Adrenal gland (tissue), 12 donors: ENCODE measurements around the gene VPS37D. TPM values are rescaled to one million over a fixed set of nuclear protein-coding genes. Genes with fewer than 3 reads are reported as not detected.

ENCODE experiments used
- DNase-seq, 7 donors: peaks; one replicate each; pipeline ENCODE4 v3.0.0-alpha.2; 2019 to 2020
- H3K27ac ChIP-seq, 5 donors: fragments of 200-600 bp; sonication (generic) in 4 of 5; 1 replicate in 3 of 5; 2 replicates in 2 of 5; pipeline versions ENCODE4 v1.5.1 to v1.8.0; 2016 to 2020; ENCODE audit warnings: mild to moderate bottlenecking in 1 of 5
- H3K27me3 ChIP-seq: fragments of 200-600 bp; 2 replicates; pipeline ENCODE4 v1.8.0; 2021
- H3K36me3 ChIP-seq, 2 donors: fragments of 200-600 bp; replicated peaks in 1 of 2; 1 replicate in 1 of 2; 2 replicates in 1 of 2; pipeline versions ENCODE4 v1.5.1 to v1.8.0; 2018 to 2022
- H3K4me1 ChIP-seq, 2 donors: fragments of 200-600 bp; replicated peaks in 1 of 2; 1 replicate in 1 of 2; 2 replicates in 1 of 2; pipeline versions ENCODE4 v1.5.1 to v1.8.0; 2018 to 2021
- H3K4me3 ChIP-seq, 4 donors: fragments of 200-600 bp; sonication (generic) in 3 of 4; one replicate each; pipeline ENCODE4 v1.5.1; 2016 to 2018
- H3K9me3 ChIP-seq, 3 donors: fragments of 200-600 bp; sonication (generic) in 1 of 3; replicated peaks in 1 of 3; 1 replicate in 2 of 3; 2 replicates in 1 of 3; pipeline versions ENCODE4 v1.5.1 to v1.8.0; 2016 to 2021
- CTCF ChIP-seq, 6 experiments: fragments of 450-650 bp in 4 of 6; fragments of 200-600 bp in 2 of 6; sonication (generic) in 1 of 6; IDR thresholded peaks; 1 replicate in 5 of 6; 2 replicates in 1 of 6; pipeline versions ENCODE4 v1.5.1 to v1.8.0; 2016 to 2021; ENCODE audit warnings: antibody characterized with exemption in 6 of 6, mild to moderate bottlenecking in 2 of 6, moderate library complexity in 1 of 6
- POLR2A ChIP-seq, 2 donors: fragments of 450-650 bp; IDR thresholded peaks; one replicate each; pipeline ENCODE4 v1.6.1; 2017; ENCODE audit warnings: antibody characterized with exemption in 2 of 2, mild to moderate bottlenecking in 2 of 2, moderate library complexity in 1 of 2
- WGBS, 4 donors: extraction: QIAGEN DNeasy Blood & Tissue Kit in 2 of 4; methylation state at CpG; one replicate each; pipeline versions ENCODE4 v1.1.5 to v1.1.7; 2013 to 2017; 5-methylcytosine and 5-hydroxymethylcytosine counted together
- intact Hi-C, 2 donors: fragments of 100-400 bp; cut with DNase I; formaldehyde crosslinking; loops; one replicate each; pipeline versions ENCODE4 v1.14.1 to v1.15.0; 2022 to 2023
- polyA plus RNA-seq, 3 donors: library from polyadenylated mRNA; stranded (reverse); fragments of 200-250 nt in 2 of 3; fragments of 350-450 nt in 1 of 3; fragmentation: Illumina TruSeq in 1 of 3; extraction: RNeasy Lipid Tissue Mini Kit (QIAGEN cat#74804) in 1 of 3; gene quantifications; one replicate each; pipeline ENCODE4 v1.2.3, GENCODE V29; 2013 to 2014
- total RNA-seq, 9 donors: library from RNA; depleted of rRNA in 4 of 9; stranded (reverse); fragments of >200 nt in 4 of 9; fragments of 120-200 nt in 1 of 9; fragmentation: NEBNext Ultra II Directional in 1 of 9; extraction: Animal tissue kit (Norgen Biotek cat#: 25700) in 1 of 9; gene quantifications; one replicate each; pipeline versions ENCODE4 v1.1.0 to v1.2.4, GENCODE V29; 2013 to 2023
- donor health status: healthy with polysubstance abuse.
- donor health status: Bipolar disorder and iron deficiency.
- donor health status: DM: yes; HTN: yes; CAD: no.
- donor health status: DM: no; HTN: no; CAD: no.
- donor health status: DM: no; HTN: no; CAD: no.
- donor health status: DM: yes; HTN: yes; CAD: no.

The VPS37D gene
- total and polyA plus RNA-seq, 12 donors: 0.20 to 7.0 (median 2.0) TPM

- H3K4me3 ChIP-seq: no peak overlapping the region
- DNase-seq: peak in 5 of 7 donors; percentile 62 to 83 (median 74)
- peak overlapping the region in 1 of 5 donors; percentile 67 for H3K27ac ChIP-seq
- intact Hi-C loops: no loop called here
- H3K4me1 ChIP-seq: peaks cover 8 to 16% of the 10 kb centered on the region in 2 donors
- no peaks in the 10 kb centered on the region for H3K27me3 ChIP-seq
- no peak for TF ChIP-seq POLR2A (IDR thresholded peaks at IDR 0.05)
- TF ChIP-seq CTCF (IDR thresholded peaks at IDR 0.05): no peak
- H3K9me3 ChIP-seq: no peaks in the 10 kb centered on the region
- 62 to 82% (median 63%) methylated on average over 13 to 16 of the region's 16 CpGs for WGBS, 4 donors
- H3K36me3 ChIP-seq: no peaks in the 10 kb centered on the region
Measured at GRCh38 chr7:73715648-73716317, 48.2 kb downstream of the VPS37D start.

DNA sequence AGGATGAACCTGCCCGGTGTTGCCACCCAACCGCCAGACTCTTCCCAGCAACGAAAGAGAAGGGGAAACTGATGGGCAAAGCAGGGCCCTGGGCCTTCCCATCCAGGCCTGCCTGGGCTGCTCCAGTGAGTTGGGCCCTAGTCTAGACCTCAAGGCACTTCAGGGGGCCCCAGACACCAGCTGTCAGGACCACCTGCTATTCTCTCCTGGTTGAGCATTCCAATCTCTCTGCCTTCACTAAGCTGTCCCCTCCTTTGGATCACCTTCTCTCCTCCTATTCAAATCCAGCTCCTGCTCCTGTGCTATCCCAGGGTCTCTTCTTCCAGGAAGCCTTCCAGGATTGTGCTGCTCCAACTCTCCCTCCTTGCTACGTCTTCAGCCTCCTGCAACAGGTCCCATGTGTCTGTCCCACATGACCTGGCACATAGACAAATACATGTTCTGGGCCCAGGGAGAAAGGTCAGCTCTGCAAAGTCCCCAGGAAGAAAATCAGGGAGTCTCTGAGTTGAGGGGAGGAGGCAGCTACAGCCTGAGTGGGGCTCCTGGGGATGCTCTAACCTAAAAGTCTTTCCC is 48.8 kb downstream of the VPS37D start:
- no peaks in the 10 kb centered on the region for H3K36me3 ChIP-seq
- H3K4me3 ChIP-seq: no peak overlapping the region
- peak overlapping the region in 1 of 5 donors; percentile 67 for H3K27ac ChIP-seq
- no peaks in the 10 kb centered on the region for H3K9me3 ChIP-seq
- H3K4me1 ChIP-seq: peaks cover 8 to 16% of the 10 kb centered on the region in 2 donors
- no peaks in the 10 kb centered on the region for H3K27me3 ChIP-seq
- intact Hi-C loops: no loop called here
- no peak for TF ChIP-seq POLR2A (IDR thresholded peaks at IDR 0.05)
- TF ChIP-seq CTCF (IDR thresholded peaks at IDR 0.05): no peak
- 75 to 85% (median 77%) methylated on average over 3 to 4 of the region's 4 CpGs for WGBS, 4 donors
- no peak for DNase-seq

DNA sequence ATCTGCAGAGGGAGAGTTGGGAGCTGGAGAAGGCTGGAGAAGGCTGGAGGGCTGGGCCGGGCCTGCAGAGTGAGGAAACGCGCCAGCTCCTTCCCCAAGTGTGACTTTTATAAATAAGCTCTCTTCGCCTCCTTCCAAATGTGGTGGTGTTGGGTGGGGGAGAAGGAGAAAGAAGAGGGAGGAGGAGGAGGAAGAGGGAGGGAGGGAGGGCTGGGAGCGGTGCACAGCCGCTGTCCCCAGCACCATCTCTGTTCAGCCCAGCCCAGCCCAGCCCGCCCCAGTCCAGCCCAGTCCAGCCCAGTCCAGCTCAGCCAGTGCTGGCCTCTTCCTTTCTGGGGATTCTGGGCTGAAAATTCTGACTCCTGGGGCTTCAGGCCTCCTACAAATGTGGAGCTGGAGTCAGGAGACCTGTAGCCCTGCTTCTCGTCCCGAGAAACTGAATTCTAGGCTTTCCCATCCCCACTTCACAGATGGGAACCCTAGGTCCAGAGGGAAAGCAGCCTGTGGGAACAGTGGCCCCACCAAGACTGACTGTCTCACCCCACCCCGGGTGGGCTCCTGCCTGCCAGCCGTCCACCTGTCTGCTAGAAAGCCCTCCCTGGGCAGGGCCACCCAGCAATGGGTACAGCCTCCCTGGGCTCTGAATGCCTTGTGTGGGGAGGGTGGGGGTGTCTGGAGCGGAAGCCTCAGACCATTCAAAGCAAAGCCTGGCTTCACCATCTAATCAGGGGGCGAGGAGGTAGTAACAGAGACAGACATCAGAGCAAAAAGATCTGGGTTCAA is 49.6 kb downstream of the VPS37D start:
- Histone ChIP-seq H3K36me3 (no peaks in the 10 kb centered on the region), H3K27ac (no peak overlapping the region), H3K4me1 (peaks cover 8 to 16% of the 10 kb centered on the region in 2 donors), H3K4me3 (no peak overlapping the region), H3K27me3 (no peaks in the 10 kb centered on the region), H3K9me3 (no peaks in the 10 kb centered on the region)
- intact Hi-C loops: no loop called here
- WGBS, 4 donors: 81 to 91% (median 82%) methylated on average over 8 to 13 of the region's 13 CpGs
- DNase-seq: no peak
- TF ChIP-seq POLR2A (IDR thresholded peaks at IDR 0.05) (no peak), CTCF (IDR thresholded peaks at IDR 0.05) (no peak)

DNA sequence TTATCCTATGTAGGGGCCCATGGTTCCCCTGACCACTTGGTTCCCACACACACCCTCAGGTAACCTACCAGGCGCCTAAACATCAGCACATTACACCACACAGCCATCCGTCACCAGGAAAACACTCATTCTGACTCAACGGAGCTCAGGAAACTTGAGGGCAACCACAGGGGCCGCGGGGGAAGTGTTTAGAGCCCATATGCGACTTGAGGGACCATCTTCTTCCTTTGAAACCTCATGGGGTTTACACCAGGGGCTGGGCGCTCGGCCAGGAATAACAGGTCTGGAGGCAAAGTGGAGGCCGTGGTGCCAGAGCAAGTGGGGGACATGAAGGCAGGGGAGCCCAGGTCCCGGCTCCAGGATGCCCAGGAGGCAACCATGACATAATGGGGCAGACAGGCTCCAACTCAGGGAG is 50.4 kb downstream of the VPS37D start:
- intact Hi-C loops: no loop called here
- DNase-seq: peak in 1 of 7 donors; percentile 28
- TF ChIP-seq POLR2A (IDR thresholded peaks at IDR 0.05): no peak
- no peak for TF ChIP-seq CTCF (IDR thresholded peaks at IDR 0.05)
- WGBS, 4 donors: 62 to 74% (median 69%) methylated on average over 10 of the region's 10 CpGs
- no peak overlapping the region for H3K27ac ChIP-seq
- H3K27me3 ChIP-seq: no peaks in the 10 kb centered on the region
- H3K9me3 ChIP-seq: no peaks in the 10 kb centered on the region
- no peak overlapping the region for H3K4me3 ChIP-seq
- H3K4me1 ChIP-seq: peaks cover 8 to 16% of the 10 kb centered on the region in 2 donors
- no peaks in the 10 kb centered on the region for H3K36me3 ChIP-seq
